Spinal cord (tissue), 10 donors: Measurements from ENCODE around the gene MPIG6B. TPM values are rescaled to one million over a fixed set of nuclear protein-coding genes. Genes with fewer than 3 reads are reported as not detected.

Experiments used
- DNase-seq, 6 donors: peaks; one replicate each; pipeline versions ENCODE4 v3.0.0 to v3.0.0-alpha.2; 2013 to 2015; ENCODE audit warnings: low spot score in 6 of 6, low read depth in 4 of 6
- H3K27ac ChIP-seq: one replicate; pipeline ENCODE4 v1.5.1; 2013; ENCODE audit warnings: low read depth, low read length, control low read depth
- H3K27me3 ChIP-seq: one replicate; pipeline ENCODE4 v1.6.1; 2013; ENCODE audit warnings: low read length; ENCODE audit not compliant: control insufficient read depth, insufficient read depth
- H3K36me3 ChIP-seq: one replicate; pipeline ENCODE4 v1.6.1; 2013; ENCODE audit warnings: low read length; ENCODE audit not compliant: control insufficient read depth, insufficient read depth
- H3K4me1 ChIP-seq: one replicate; pipeline ENCODE4 v1.6.1; 2013; ENCODE audit warnings: low read length; ENCODE audit not compliant: control insufficient read depth, insufficient read depth
- H3K4me3 ChIP-seq: one replicate; pipeline ENCODE4 v1.5.1; 2013; ENCODE audit warnings: low read depth, low read length, control low read depth
- H3K9me3 ChIP-seq: one replicate; pipeline ENCODE4 v1.6.1; 2013; ENCODE audit warnings: low read length; ENCODE audit not compliant: control insufficient read depth, insufficient read depth
- WGBS: methylation state at CpG from one replicate; pipeline ENCODE4 v1.1.5; 2013; ENCODE audit warnings: missing lambda C conversion rate; ENCODE audit not compliant: insufficient coverage; 5-methylcytosine and 5-hydroxymethylcytosine counted together
- polyA plus RNA-seq, 2 donors: library from polyadenylated mRNA; unstranded; fragments of 120-200 nt; gene quantifications; one replicate each; pipeline ENCODE4 v1.2.1, GENCODE V29; 2013; ENCODE audit not compliant: insufficient read length in 2 of 2
- total RNA-seq, 2 donors: library from RNA; depleted of rRNA in 1 of 2; stranded (reverse); fragments of 120-200 nt in 1 of 2; fragments of >200 nt in 1 of 2; gene quantifications; one replicate each; pipeline versions ENCODE4 v1.2.3 to v1.2.4, GENCODE V29; 2013 to 2014
- donor health status: healthy.

MPIG6B gene
- total and polyA plus RNA-seq, 4 donors, result 0.17 to 1.3 (median 0.81) TPM; not detected in 1

DNA sequence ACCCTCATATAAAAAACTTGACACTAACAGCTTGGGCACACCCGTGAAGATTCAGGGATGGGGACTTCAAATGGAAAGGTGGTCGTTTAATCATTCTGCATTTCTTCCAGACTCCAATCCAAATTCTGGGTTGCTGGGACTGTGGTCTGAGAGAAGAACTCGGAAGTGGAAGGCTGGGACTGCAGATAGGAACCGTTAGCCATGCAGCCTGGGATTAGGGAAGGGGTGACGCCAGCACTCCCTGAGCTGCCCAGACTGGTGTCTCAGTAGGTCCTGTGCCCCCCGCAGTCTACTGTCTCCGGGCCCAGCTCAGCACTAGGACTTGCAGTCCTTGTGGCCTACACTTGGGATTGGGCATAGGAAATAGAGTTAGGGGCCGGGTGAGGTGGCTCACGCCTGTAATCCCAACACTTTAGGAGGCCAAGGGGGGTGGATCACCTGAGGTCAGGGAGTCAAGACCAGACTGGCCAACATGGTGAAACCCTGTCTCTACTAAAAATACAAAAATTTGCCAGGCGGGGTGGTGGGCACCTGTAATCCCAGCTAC lies 13.7 kb downstream of the MPIG6B start:
- WGBS, result 55% methylated on average over 7 of the region's 10 CpGs
- H3K9me3 ChIP-seq, result no peaks in the 10 kb centered on the region

GRCh38 chr6:31737315-31737990 lies 14.3 kb downstream of the MPIG6B start:
- 29% methylated on average over 5 of the region's 7 CpGs for WGBS
- Histone ChIP-seq H3K27me3 (peaks cover 2% of the 10 kb centered on the region), H3K4me3 (no peak overlapping the region), H3K4me1 (peaks cover 41% of the 10 kb centered on the region), H3K27ac (peak overlapping the region; percentile 84), H3K36me3 (peaks cover 8% of the 10 kb centered on the region), H3K9me3 (no peaks in the 10 kb centered on the region)
- peak in 2 of 6 donors; percentile 27 to 44 for DNase-seq

More for the DNA sequence above, 13.7 kb downstream of the MPIG6B start:
- DNase-seq, result no peak
- Histone ChIP-seq H3K36me3 (peaks cover 6% of the 10 kb centered on the region), H3K4me3 (peak overlapping the region; percentile 68), H3K4me1 (peaks cover 41% of the 10 kb centered on the region), H3K27ac (peak overlapping the region; percentile 84), H3K27me3 (peaks cover 2% of the 10 kb centered on the region)

- peaks cover 41% of the 10 kb centered on the region for H3K4me1 ChIP-seq
- H3K36me3 ChIP-seq, result peaks cover 7% of the 10 kb centered on the region
- H3K9me3 ChIP-seq, result no peaks in the 10 kb centered on the region
- H3K27me3 ChIP-seq, result peaks cover 2% of the 10 kb centered on the region
- peak overlapping the region; percentile 84 for H3K27ac ChIP-seq
- H3K4me3 ChIP-seq, result no peak overlapping the region
- DNase-seq, result peak in 2 of 6 donors; percentile 23 to 65
- 39% methylated on average over 4 of the region's 6 CpGs for WGBS
Measured at GRCh38 chr6:31737991-31738979, 15.1 kb downstream of the MPIG6B start.

DNA sequence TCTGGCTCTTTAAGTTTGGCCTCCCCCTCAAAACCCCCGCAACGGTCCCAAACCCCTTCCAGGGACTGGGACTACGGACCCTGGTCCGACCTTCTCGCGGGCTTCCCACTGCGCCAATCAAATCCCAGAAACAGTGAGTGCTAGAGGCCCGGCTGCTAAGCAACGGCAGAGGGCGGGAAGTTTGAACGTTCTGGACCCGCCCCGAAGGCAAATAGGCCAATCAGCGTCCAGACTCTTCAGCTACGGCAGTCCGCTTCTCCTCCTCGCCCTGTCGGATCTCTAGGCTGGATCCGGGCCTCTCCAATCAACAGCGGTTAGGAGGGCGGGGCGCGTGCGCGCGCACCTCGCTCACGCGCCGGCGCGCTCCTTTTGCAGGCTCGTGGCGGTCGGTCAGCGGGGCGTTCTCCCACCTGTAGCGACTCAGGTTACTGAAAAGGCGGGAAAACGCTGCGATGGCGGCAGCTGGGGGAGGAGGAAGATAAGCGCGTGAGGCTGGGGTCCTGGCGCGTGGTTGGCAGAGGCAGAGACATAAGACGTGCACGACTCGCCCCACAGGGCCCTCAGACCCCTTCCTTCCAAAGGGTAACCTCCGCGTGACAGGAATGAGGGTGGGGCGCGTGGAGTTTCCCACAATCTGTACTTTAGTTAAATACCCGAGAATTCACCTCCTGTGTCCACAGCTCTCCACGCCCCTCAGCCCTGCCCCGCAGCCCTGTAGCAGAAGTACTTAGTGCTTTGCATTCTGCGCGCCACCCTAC lies 16.6 kb downstream of the MPIG6B start, which contains the start of gene MSH5:
Gene MSH5, plus strand, starts transcription at position 367 of the 758 bp plus-strand sequence. CDS start 462 bp downstream, outside the sequence.
- peaks cover 4% of the 10 kb centered on the region for H3K36me3 ChIP-seq
- peak within 1 kb of the TSS; percentile 88 for H3K27ac ChIP-seq
- DNase-seq, result peak; percentile 91 to 100 (median 98)
- WGBS, result under 1% methylated on average over 52 of the region's 58 CpGs
- peaks cover 2% of the 10 kb centered on the region for H3K27me3 ChIP-seq
- H3K9me3 ChIP-seq, result no peaks in the 10 kb centered on the region
- peak within 1 kb of the TSS; percentile 97 for H3K4me3 ChIP-seq
- H3K4me1 ChIP-seq, result peaks cover 32% of the 10 kb centered on the region

DNA sequence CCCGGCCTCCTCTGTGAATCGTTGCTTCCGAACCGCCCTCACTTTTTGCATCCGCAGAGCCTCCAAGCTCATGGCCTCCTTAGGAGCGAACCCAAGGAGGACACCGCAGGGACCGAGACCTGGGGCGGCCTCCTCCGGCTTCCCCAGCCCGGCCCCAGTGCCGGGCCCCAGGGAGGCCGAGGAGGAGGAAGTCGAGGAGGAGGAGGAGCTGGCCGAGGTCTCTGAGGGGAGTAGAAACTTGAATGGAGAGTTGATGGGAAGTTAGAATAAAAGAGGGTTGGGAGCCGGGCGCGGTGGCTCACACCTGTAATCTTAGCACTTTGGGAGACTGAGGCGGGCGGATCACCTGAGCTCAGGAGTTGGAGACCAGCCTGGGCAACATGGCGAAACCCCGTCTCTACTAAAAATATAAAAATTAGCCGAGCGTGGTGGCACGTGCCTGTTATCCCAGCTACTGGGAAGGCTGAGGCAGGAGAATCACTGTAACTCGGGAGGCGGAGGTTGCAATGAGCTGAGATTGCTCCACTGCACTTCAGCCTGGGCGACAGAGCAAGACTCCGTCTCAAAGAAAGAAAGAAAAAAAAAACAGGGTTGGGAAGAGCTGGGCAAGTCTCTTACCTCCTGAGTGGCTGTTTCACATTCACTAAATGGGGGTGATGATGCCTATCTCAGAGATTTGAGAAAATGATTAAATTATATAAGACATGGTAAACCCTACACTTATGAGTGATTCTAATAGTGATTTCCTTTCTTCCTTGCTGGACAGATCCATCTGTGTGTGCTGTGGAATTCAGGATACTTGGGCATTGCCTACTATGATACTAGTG lies 17.4 kb downstream of the MPIG6B start:
- peak overlapping the region; percentile 97 for H3K4me3 ChIP-seq
- DNase-seq, result no peak
- 12% methylated on average over 23 of the region's 29 CpGs for WGBS
- H3K36me3 ChIP-seq, result peaks cover 4% of the 10 kb centered on the region
- peaks cover 26% of the 10 kb centered on the region for H3K4me1 ChIP-seq
- peak overlapping the region; percentile 88 for H3K27ac ChIP-seq
- H3K27me3 ChIP-seq, result no peaks in the 10 kb centered on the region
- no peaks in the 10 kb centered on the region for H3K9me3 ChIP-seq

DNA sequence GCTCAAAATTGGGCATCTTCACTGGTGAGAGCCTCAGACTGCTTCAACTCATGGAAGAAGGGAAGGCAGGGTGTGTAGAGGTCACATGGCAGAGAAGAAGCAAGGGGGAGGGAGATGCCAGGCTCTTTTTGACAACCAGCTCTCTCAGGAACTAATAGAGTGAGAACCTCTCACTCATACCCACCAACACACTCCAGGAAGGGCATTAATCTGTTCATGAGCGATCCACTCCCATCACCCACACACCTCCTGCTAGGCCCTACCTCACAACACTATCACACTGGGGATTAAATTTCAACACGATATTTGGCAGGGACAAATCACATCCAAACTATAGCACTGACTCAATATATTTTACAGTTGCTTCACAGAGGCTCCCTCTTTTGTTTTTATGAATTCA lies 18.6 kb downstream of the MPIG6B start:
- Histone ChIP-seq H3K4me3 (no peak overlapping the region), H3K4me1 (peaks cover 24% of the 10 kb centered on the region), H3K27me3 (no peaks in the 10 kb centered on the region), H3K9me3 (no peaks in the 10 kb centered on the region), H3K27ac (no peak overlapping the region), H3K36me3 (peaks cover 4% of the 10 kb centered on the region)
- WGBS, result 89% methylated on average over 1 of the region's 2 CpGs
- DNase-seq, result no peak

- no peaks in the 10 kb centered on the region for H3K9me3 ChIP-seq
- DNase-seq, result no peak
- H3K4me1 ChIP-seq, result peaks cover 21% of the 10 kb centered on the region
- H3K36me3 ChIP-seq, result peaks cover 10% of the 10 kb centered on the region
- H3K27me3 ChIP-seq, result no peaks in the 10 kb centered on the region
- H3K4me3 ChIP-seq, result no peak overlapping the region
- no peak overlapping the region for H3K27ac ChIP-seq
- 100% methylated on average over 2 of the region's 3 CpGs for WGBS
Measured at GRCh38 chr6:31742894-31743293, 19.7 kb downstream of the MPIG6B start.

- H3K4me3 ChIP-seq, result no peak overlapping the region
- DNase-seq, result no peak
- no peaks in the 10 kb centered on the region for H3K27me3 ChIP-seq
- WGBS, result 71% methylated on average over 1 of the region's 1 CpG
- H3K9me3 ChIP-seq, result no peaks in the 10 kb centered on the region
- peaks cover 10% of the 10 kb centered on the region for H3K36me3 ChIP-seq
- peaks cover 13% of the 10 kb centered on the region for H3K4me1 ChIP-seq
- no peak overlapping the region for H3K27ac ChIP-seq
Measured at GRCh38 chr6:31744422-31744821, 21.2 kb downstream of the MPIG6B start.
